Kasumi-1 (cell line): ENCODE measurements around the gene STK11.
A peak's percentile ranks its signal among the peaks of the same experiment; 100 is the strongest.

Experiments
- DNase-seq, 2 experiments: peaks; one replicate each; lab custom pipeline; 2025; lab: John Stamatoyannopoulos, UW

Gene STK11

GRCh38 chr19:1251330-1252220, 46.0 kb downstream of the STK11 start:
- DNase-seq: peak; percentile 63 to 84

- DNase-seq: peak; percentile 86 to 90
These were observed 46.7 kb downstream of the STK11 start for GRCh38 chr19:1252221-1252820.

GRCh38 chr19:1252821-1253513, 47.4 kb downstream of the STK11 start:
- peak; percentile 96 to 99 for DNase-seq

GRCh38 chr19:1253514-1254080, 48.0 kb downstream of the STK11 start:
- peak in 1 of 2 experiments; percentile 57 for DNase-seq

GRCh38 chr19:1254081-1254527, 48.5 kb downstream of the STK11 start:
- no peak for DNase-seq

GRCh38 chr19:1254530-1255185, 49.1 kb downstream of the STK11 start:
- no peak for DNase-seq

- DNase-seq: no peak
These were observed 49.9 kb downstream of the STK11 start for GRCh38 chr19:1255186-1256161.

- no peak for DNase-seq
These were observed 51.3 kb downstream of the STK11 start for GRCh38 chr19:1256646-1257474.

GRCh38 chr19:1257475-1258162, 52.0 kb downstream of the STK11 start:
- no peak for DNase-seq

- DNase-seq: no peak
These were observed 52.5 kb downstream of the STK11 start for GRCh38 chr19:1258163-1258492.

- DNase-seq: no peak
These were observed 53.2 kb downstream of the STK11 start for GRCh38 chr19:1258707-1259205.

GRCh38 chr19:1259206-1259875, 53.8 kb downstream of the STK11 start:
- DNase-seq: peak; percentile 37 to 46

- DNase-seq: no peak
These were observed 54.5 kb downstream of the STK11 start for GRCh38 chr19:1259876-1260748.

- DNase-seq: peak; percentile 86 to 91
These were observed 55.4 kb downstream of the STK11 start for GRCh38 chr19:1260749-1261537.

- peak in 1 of 2 experiments; percentile 24 for DNase-seq
These were observed 55.9 kb downstream of the STK11 start for GRCh38 chr19:1261538-1261797.

- DNase-seq: no peak
These were observed 56.4 kb downstream of the STK11 start for GRCh38 chr19:1261798-1262622.
